ENCODE results near the gene NPY5R.

The NPY5R gene

GRCh38 chr4:163384434-163384833 is 40.7 kb downstream of the NPY5R start:
- H3K4me1 ChIP-seq (ENCODE audit: insufficient read depth, poor library complexity, severe bottlenecking) = no peaks in the 10 kb centered on the region

GRCh38 chr4:163384926-163385325 is 41.2 kb downstream of the NPY5R start:
- H3K4me1 ChIP-seq (ENCODE audit: insufficient read depth, poor library complexity, severe bottlenecking) = no peaks in the 10 kb centered on the region

More at GRCh38 chr4:163384434-163384833, 40.7 kb downstream of the NPY5R start:
- no peak overlapping the region for H3K4me3 ChIP-seq (ENCODE audit: severe bottlenecking)
- DNase-seq (ENCODE audit: low spot score) (no peak), ATAC-seq (ENCODE audit: low read depth) (no peak)
- TF ChIP-seq CTCF (IDR thresholded peaks at IDR 0.05; ENCODE audit: poor library complexity, severe bottlenecking) = no peak
- no peaks in the 10 kb centered on the region for H3K27me3 ChIP-seq (ENCODE audit: insufficient read depth, poor library complexity, severe bottlenecking)
- no peaks in the 10 kb centered on the region for H3K36me3 ChIP-seq (ENCODE audit: low read depth)
- H3K27ac ChIP-seq (ENCODE audit: poor library complexity, severe bottlenecking) = no peak overlapping the region
- no peaks in the 10 kb centered on the region for H3K9me3 ChIP-seq (ENCODE audit: severe bottlenecking)

GRCh38 chr4:163385466-163385865 is 41.8 kb downstream of the NPY5R start:
- no peak for ATAC-seq (ENCODE audit: low read depth)
- TF ChIP-seq CTCF (IDR thresholded peaks at IDR 0.05; ENCODE audit: poor library complexity, severe bottlenecking) = no peak
- H3K4me1 ChIP-seq (ENCODE audit: insufficient read depth, poor library complexity, severe bottlenecking) = no peaks in the 10 kb centered on the region
- H3K27me3 ChIP-seq (ENCODE audit: insufficient read depth, poor library complexity, severe bottlenecking) = no peaks in the 10 kb centered on the region
- H3K27ac ChIP-seq (ENCODE audit: poor library complexity, severe bottlenecking) = no peak overlapping the region
- no peak for DNase-seq (ENCODE audit: low spot score)
- H3K36me3 ChIP-seq (ENCODE audit: low read depth) = no peaks in the 10 kb centered on the region
- H3K9me3 ChIP-seq (ENCODE audit: severe bottlenecking) = no peaks in the 10 kb centered on the region
- H3K4me3 ChIP-seq (ENCODE audit: severe bottlenecking) = no peak overlapping the region

More at GRCh38 chr4:163384926-163385325, 41.2 kb downstream of the NPY5R start:
- Histone ChIP-seq H3K27me3 (ENCODE audit: insufficient read depth, poor library complexity, severe bottlenecking) (no peaks in the 10 kb centered on the region), H3K9me3 (ENCODE audit: severe bottlenecking) (no peaks in the 10 kb centered on the region), H3K4me3 (ENCODE audit: severe bottlenecking) (no peak overlapping the region), H3K36me3 (ENCODE audit: low read depth) (no peaks in the 10 kb centered on the region), H3K27ac (ENCODE audit: poor library complexity, severe bottlenecking) (no peak overlapping the region)
- no peak for DNase-seq (ENCODE audit: low spot score)
- no peak for TF ChIP-seq CTCF (IDR thresholded peaks at IDR 0.05; ENCODE audit: poor library complexity, severe bottlenecking)
- ATAC-seq (ENCODE audit: low read depth) = no peak

- Histone ChIP-seq H3K9me3 (ENCODE audit: severe bottlenecking) (no peaks in the 10 kb centered on the region), H3K36me3 (ENCODE audit: low read depth) (no peaks in the 10 kb centered on the region), H3K4me1 (ENCODE audit: insufficient read depth, poor library complexity, severe bottlenecking) (no peaks in the 10 kb centered on the region), H3K4me3 (ENCODE audit: severe bottlenecking) (no peak overlapping the region), H3K27me3 (ENCODE audit: insufficient read depth, poor library complexity, severe bottlenecking) (no peaks in the 10 kb centered on the region), H3K27ac (ENCODE audit: poor library complexity, severe bottlenecking) (no peak overlapping the region)
- no peak for TF ChIP-seq CTCF (IDR thresholded peaks at IDR 0.05; ENCODE audit: poor library complexity, severe bottlenecking)
- ATAC-seq (ENCODE audit: low read depth) = no peak
- DNase-seq (ENCODE audit: low spot score) = no peak
Measured at GRCh38 chr4:163391756-163392155, 48.1 kb downstream of the NPY5R start.

- H3K36me3 ChIP-seq (ENCODE audit: low read depth) = no peaks in the 10 kb centered on the region
- H3K4me1 ChIP-seq (ENCODE audit: insufficient read depth, poor library complexity, severe bottlenecking) = no peaks in the 10 kb centered on the region
- H3K27ac ChIP-seq (ENCODE audit: poor library complexity, severe bottlenecking) = no peak overlapping the region
- H3K4me3 ChIP-seq (ENCODE audit: severe bottlenecking) = no peak overlapping the region
- ATAC-seq (ENCODE audit: low read depth) (no peak), DNase-seq (ENCODE audit: low spot score) (no peak)
- H3K9me3 ChIP-seq (ENCODE audit: severe bottlenecking) = no peaks in the 10 kb centered on the region
- no peak for TF ChIP-seq CTCF (IDR thresholded peaks at IDR 0.05; ENCODE audit: poor library complexity, severe bottlenecking)
- no peaks in the 10 kb centered on the region for H3K27me3 ChIP-seq (ENCODE audit: insufficient read depth, poor library complexity, severe bottlenecking)
Measured at GRCh38 chr4:163392328-163392727, 48.6 kb downstream of the NPY5R start.

All from RWPE2 (cell line).